Activated CD8-positive, alpha-beta T cell treated with anti-CD3 and anti-CD28 coated beads for 36 hours (primary cell): Measurements from ENCODE around the gene LAMB1. TPM values are rescaled to one million over a fixed set of nuclear protein-coding genes. Genes with fewer than 3 reads are reported as not detected.
"Not testable (repeated sequence)": the region's sequence is repeated elsewhere in the genome, so short reads cannot be mapped to it uniquely, and the experiment has no call there.

Experiments
- ATAC-seq: fragments of 200-7000 bp; cut with Tn5 transposase; one replicate; pipeline ENCODE4 v1.10.0; 2021; ENCODE audit warnings: mild to moderate bottlenecking, moderate library complexity
- CTCF ChIA-PET: fragments of 350-600 bp; sonication (Branson Sonifier 250); formaldehyde crosslinking; loops from one replicate; lab custom pipeline; 2021; ENCODE audit warnings: antibody characterized with exemption; lab: Charles Lee
- POLR2A ChIA-PET: fragments of 350-600 bp; sonication (Branson Sonifier 250); formaldehyde crosslinking; loops from one replicate; lab custom pipeline; 2021; ENCODE audit warnings: antibody characterized with exemption; lab: Charles Lee
- DNase-seq: peaks from one replicate; pipeline ENCODE4 v3.0.0-alpha.2; 2020
- H3K27ac Mint-ChIP-seq: one replicate; pipeline ENCODE4 v1.8.0; 2021; ENCODE audit warnings: mild to moderate bottlenecking, mixed read lengths
- H3K27me3 Mint-ChIP-seq: one replicate; pipeline ENCODE4 v1.8.0; 2021; ENCODE audit warnings: mixed read lengths
- H3K36me3 Mint-ChIP-seq: one replicate; pipeline ENCODE4 v1.8.0; 2021; ENCODE audit warnings: low read depth, mixed read lengths
- H3K4me1 Mint-ChIP-seq: one replicate; pipeline ENCODE4 v1.8.0; 2021; ENCODE audit warnings: low read depth, mixed read lengths
- H3K4me3 Mint-ChIP-seq: one replicate; pipeline ENCODE4 v1.8.0; 2021; ENCODE audit warnings: mild to moderate bottlenecking, moderate library complexity, mixed read lengths
- H3K9me3 Mint-ChIP-seq: one replicate; pipeline ENCODE4 v1.8.0; 2021; ENCODE audit warnings: mixed read lengths
- CTCF ChIP-seq: fragments of 200-600 bp; IDR thresholded peaks from one replicate; pipeline ENCODE4 v1.8.0; 2022; ENCODE audit warnings: antibody characterized with exemption, mild to moderate bottlenecking
- intact Hi-C: fragments of 100-400 bp; cut with micrococcal nuclease; formaldehyde crosslinking; loops from one replicate; pipeline ENCODE4 v1.10.0; 2022
- total RNA-seq, 2 experiments: library from RNA; stranded (reverse); gene quantifications; one replicate each; pipeline ENCODE4 v1.2.3, GENCODE V29; 2021

Gene LAMB1
- total RNA-seq, 2 experiments from 2014 or later = 0.20 to 0.36 TPM

- H3K4me3 Mint-ChIP-seq = no peak overlapping the region
- no peak for TF ChIP-seq CTCF
- H3K9me3 Mint-ChIP-seq = no peaks in the 10 kb centered on the region
- no peak overlapping the region for H3K27ac Mint-ChIP-seq
- intact Hi-C loops = no loop called here
- DNase-seq = no peak
- peaks cover 17% of the 10 kb centered on the region for H3K4me1 Mint-ChIP-seq
- H3K36me3 Mint-ChIP-seq = peaks cover 14% of the 10 kb centered on the region
- ATAC-seq = no peak
- CTCF ChIA-PET = no interaction called here
- POLR2A ChIA-PET = interaction anchor here (0.9 kb wide), 1 partner anchor 230 kb away, joined by 3 read pairs; no protein-coding TSS in a partner anchor
- no peaks in the 10 kb centered on the region for H3K27me3 Mint-ChIP-seq
Observed at GRCh38 chr7:107932805-107933204, 70.2 kb downstream of the LAMB1 start.

GRCh38 chr7:107931740-107932515, 71.0 kb downstream of the LAMB1 start:
- intact Hi-C loops = no loop called here
- Mint-ChIP-seq H3K9me3 (no peaks in the 10 kb centered on the region), H3K27ac (peak overlapping the region; percentile 10), H3K4me1 (peaks cover 17% of the 10 kb centered on the region), H3K4me3 (no peak overlapping the region), H3K36me3 (peaks cover 14% of the 10 kb centered on the region), H3K27me3 (no peaks in the 10 kb centered on the region)
- ATAC-seq (no peak), DNase-seq (no peak)
- TF ChIP-seq CTCF = no peak
- CTCF ChIA-PET = no interaction called here
- POLR2A ChIA-PET = no interaction called here

GRCh38 chr7:107926481-107926880, 76.5 kb downstream of the LAMB1 start:
- DNase-seq (no peak), ATAC-seq (no peak)
- Mint-ChIP-seq H3K9me3 (no peaks in the 10 kb centered on the region), H3K27ac (no peak overlapping the region), H3K36me3 (peaks cover 47% of the 10 kb centered on the region), H3K4me3 (no peak overlapping the region), H3K4me1 (peaks cover 42% of the 10 kb centered on the region), H3K27me3 (no peaks in the 10 kb centered on the region)
- CTCF ChIA-PET = interaction anchor here (0.6 to 1.4 kb wide), 5 partner anchors 52 to 331 kb away, joined by 3 read pairs; no protein-coding TSS in a partner anchor
- POLR2A ChIA-PET = no interaction called here
- TF ChIP-seq CTCF = no peak
- intact Hi-C loops = no loop called here

- ATAC-seq (peak; percentile 30), DNase-seq (no peak)
- Mint-ChIP-seq H3K27ac (peak overlapping the region; percentile 64), H3K9me3 (no peaks in the 10 kb centered on the region), H3K4me1 (peaks cover 51% of the 10 kb centered on the region), H3K4me3 (no peak overlapping the region), H3K36me3 (peaks cover 58% of the 10 kb centered on the region), H3K27me3 (no peaks in the 10 kb centered on the region)
- intact Hi-C loops = no loop called here
- CTCF ChIA-PET = interaction anchor here (1.1 kb wide), 1 partner anchor 89 kb away, joined by 3 read pairs; no protein-coding TSS in a partner anchor
- no peak for TF ChIP-seq CTCF
- POLR2A ChIA-PET = no interaction called here
Observed at GRCh38 chr7:107924841-107925504, 78.0 kb downstream of the LAMB1 start.

GRCh38 chr7:107922886-107923285, 80.1 kb downstream of the LAMB1 start:
- Mint-ChIP-seq H3K4me1 (peaks cover 52% of the 10 kb centered on the region), H3K36me3 (peaks cover 70% of the 10 kb centered on the region), H3K27ac (no peak overlapping the region), H3K27me3 (no peaks in the 10 kb centered on the region), H3K4me3 (no peak overlapping the region), H3K9me3 (no peaks in the 10 kb centered on the region)
- TF ChIP-seq CTCF = no peak
- no peak for DNase-seq
- ChIA-PET CTCF (interaction anchor here (0.9 to 1.0 kb wide), 2 partner anchors 14 to 48 kb away, joined by 3 to 4 read pairs; no protein-coding TSS in a partner anchor), POLR2A (no interaction called here)
- no peak for ATAC-seq
- intact Hi-C loops = no loop called here

GRCh38 chr7:107921826-107922225, 81.1 kb downstream of the LAMB1 start:
- Mint-ChIP-seq H3K4me1 (peaks cover 54% of the 10 kb centered on the region), H3K36me3 (peaks cover 79% of the 10 kb centered on the region)
- H3K27me3 Mint-ChIP-seq, H3K4me3 Mint-ChIP-seq, intact Hi-C loops, POLR2A ChIA-PET, H3K27ac Mint-ChIP-seq, DNase-seq, H3K9me3 Mint-ChIP-seq, ATAC-seq, CTCF ChIA-PET: not testable (repeated sequence)
